B cell (primary cell): ENCODE measurements around the gene PTX4. TPM values are rescaled to one million over a fixed set of nuclear protein-coding genes. Genes with fewer than 3 reads are reported as not detected.

ENCODE experiments used
- ATAC-seq: fragments of 200-7000 bp; cut with Tn5 transposase; one replicate; pipeline ENCODE4 v1.10.0; 2021; ENCODE audit warnings: low read depth, mild to moderate bottlenecking, moderate number of reproducible peaks, moderate library complexity
- CTCF ChIA-PET: fragments of 350-600 bp; sonication (Branson Sonifier 250); formaldehyde crosslinking; loops from one replicate; lab custom pipeline; 2021; ENCODE audit warnings: antibody characterized with exemption, inconsistent platforms; lab: Charles Lee
- POLR2A ChIA-PET: fragments of 350-600 bp; sonication (Branson Sonifier 250); formaldehyde crosslinking; loops from one replicate; lab custom pipeline; 2021; ENCODE audit warnings: antibody characterized with exemption; lab: Charles Lee
- DNase-seq: peaks from one replicate; pipeline ENCODE4 v3.0.0; 2013
- H2AFZ ChIP-seq: 2 replicates; pipeline ENCODE4 v1.6.1; 2012; ENCODE audit warnings: mild to moderate bottlenecking, low read depth, low read length; ENCODE audit not compliant: insufficient read depth, poor library complexity, severe bottlenecking
- H3K27ac ChIP-seq, 2 donors: 1 replicate in 1 of 2; 2 replicates in 1 of 2; pipeline ENCODE4 v1.5.1; 2012 to 2013; ENCODE audit warnings: low read length in 2 of 2, mild to moderate bottlenecking in 2 of 2, moderate library complexity in 1 of 2
- H3K27me3 ChIP-seq, 4 experiments: fragments of 200-600 bp in 1 of 4; sonication (generic) in 1 of 4; replicated peaks in 1 of 4; 1 replicate in 2 of 4; 2 replicates in 2 of 4; pipeline versions ENCODE4 v1.6.1 to v1.7.0; 2013 to 2016; ENCODE audit warnings: low read length in 3 of 4, mild to moderate bottlenecking in 2 of 4, mixed read lengths in 1 of 4, moderate library complexity in 1 of 4; ENCODE audit not compliant: insufficient read depth in 4 of 4, control insufficient read depth in 3 of 4; ENCODE audit errors: control extremely low read depth in 1 of 4
- H3K36me3 ChIP-seq, 2 experiments: replicated peaks in 1 of 2; 1 replicate in 1 of 2; 2 replicates in 1 of 2; pipeline versions ENCODE4 v1.6.1 to v1.7.1; 2013; ENCODE audit warnings: low read length in 1 of 2; ENCODE audit not compliant: insufficient read depth in 2 of 2, control insufficient read depth in 1 of 2; ENCODE audit errors: control extremely low read depth in 1 of 2, extremely low read depth in 1 of 2
- H3K4me1 ChIP-seq, 2 donors: fragments of 200-600 bp in 1 of 2; sonication (generic) in 1 of 2; 1 replicate in 1 of 2; 2 replicates in 1 of 2; pipeline versions ENCODE4 v1.5.1 to v1.6.1; 2013 to 2017; ENCODE audit warnings: low read length in 2 of 2; ENCODE audit not compliant: control insufficient read depth in 2 of 2, insufficient read depth in 2 of 2
- H3K4me2 ChIP-seq: replicated peaks from 2 replicates; pipeline ENCODE3; 2012; ENCODE audit warnings: mild to moderate bottlenecking, low read depth, low read length; ENCODE audit not compliant: poor library complexity, severe bottlenecking
- H3K4me3 ChIP-seq, 5 experiments: fragments of 200-600 bp in 1 of 5; sonication (generic) in 1 of 5; 1 replicate in 3 of 5; 2 replicates in 2 of 5; pipeline versions ENCODE4 v1.5.1 to v1.7.0; 2011 to 2016; ENCODE audit warnings: low read length in 4 of 5, mild to moderate bottlenecking in 4 of 5, low read depth in 2 of 5, control low read depth in 1 of 5, moderate library complexity in 1 of 5; ENCODE audit not compliant: insufficient read depth in 1 of 5; ENCODE audit errors: control extremely low read depth in 1 of 5, extremely low read depth in 1 of 5
- H3K79me2 ChIP-seq: fragments of 200-600 bp; sonication (generic); one replicate; pipeline ENCODE4 v1.6.0; 2016; ENCODE audit warnings: low read length; ENCODE audit not compliant: control insufficient read depth, insufficient read depth
- H3K9ac ChIP-seq: fragments of 200-600 bp; sonication (generic); 2 replicates; pipeline ENCODE4 v1.6.1; 2017; ENCODE audit warnings: mild to moderate bottlenecking, low read length, moderate library complexity
- H3K9me3 ChIP-seq, 3 donors: one replicate each; pipeline versions ENCODE4 v1.6.1 to v1.7.1; 2013; ENCODE audit warnings: low read length in 2 of 3; ENCODE audit not compliant: control insufficient read depth in 2 of 3, insufficient read depth in 1 of 3; ENCODE audit errors: control extremely low read depth in 1 of 3
- H4K20me1 ChIP-seq: 2 replicates; pipeline ENCODE4 v1.6.0; 2012; ENCODE audit warnings: mild to moderate bottlenecking, low read length; ENCODE audit not compliant: insufficient read depth, control insufficient read depth, poor library complexity, severe bottlenecking
- H3K27ac Mint-ChIP-seq: one replicate; pipeline ENCODE4 v1.8.0; 2021; ENCODE audit warnings: mixed read lengths
- H3K27me3 Mint-ChIP-seq: one replicate; pipeline ENCODE4 v1.8.0; 2021; ENCODE audit warnings: mixed read lengths
- H3K4me1 Mint-ChIP-seq: one replicate; pipeline ENCODE4 v1.8.0; 2021; ENCODE audit warnings: mixed read lengths
- H3K4me3 Mint-ChIP-seq: one replicate; pipeline ENCODE4 v1.8.0; 2021; ENCODE audit warnings: mixed read lengths
- H3K9me3 Mint-ChIP-seq: one replicate; pipeline ENCODE4 v1.8.0; 2022; ENCODE audit warnings: mixed read lengths; ENCODE audit not compliant: insufficient read depth
- EZH2 ChIP-seq: IDR thresholded peaks from 2 replicates; pipeline ENCODE4 v1.6.1; 2012; ENCODE audit warnings: borderline replicate concordance, low read depth, mild to moderate bottlenecking, moderate library complexity, low read length; ENCODE audit not compliant: insufficient read depth, poor library complexity, severe bottlenecking
- WGBS: methylation state at CpG from one replicate; pipeline ENCODE4 v1.1.5; 2013; ENCODE audit warnings: missing lambda C conversion rate; ENCODE audit not compliant: insufficient coverage; 5-methylcytosine and 5-hydroxymethylcytosine counted together
- intact Hi-C: fragments of 100-400 bp; cut with micrococcal nuclease; formaldehyde crosslinking; loops from one replicate; pipeline ENCODE4 v1.10.0; 2022
- polyA plus RNA-seq: library from polyadenylated mRNA; depleted of rRNA; stranded (reverse); fragments of >200 nt; gene quantifications from 2 replicates; pipeline ENCODE4 v1.2.3, GENCODE V29; 2012
- total RNA-seq, 2 donors: library from RNA; stranded (reverse); fragments of 120-200 nt in 1 of 2; gene quantifications; 1 replicate in 1 of 2; 2 replicates in 1 of 2; pipeline versions ENCODE4 v1.2.3 to v1.2.4, GENCODE V29; 2013 to 2022
- TF ChIP-seq, protein P1 (sequence below): fragments of 200-600 bp; IDR thresholded peaks from one replicate; pipeline ENCODE4 v1.8.0; 2022; ENCODE audit warnings: antibody characterized with exemption, mild to moderate bottlenecking

The PTX4 gene
- total and polyA plus RNA-seq, 2 donors (not counting 1 experiment from before 2014, with no cell fraction given): 0.33 TPM; not detected in 1

DNA sequence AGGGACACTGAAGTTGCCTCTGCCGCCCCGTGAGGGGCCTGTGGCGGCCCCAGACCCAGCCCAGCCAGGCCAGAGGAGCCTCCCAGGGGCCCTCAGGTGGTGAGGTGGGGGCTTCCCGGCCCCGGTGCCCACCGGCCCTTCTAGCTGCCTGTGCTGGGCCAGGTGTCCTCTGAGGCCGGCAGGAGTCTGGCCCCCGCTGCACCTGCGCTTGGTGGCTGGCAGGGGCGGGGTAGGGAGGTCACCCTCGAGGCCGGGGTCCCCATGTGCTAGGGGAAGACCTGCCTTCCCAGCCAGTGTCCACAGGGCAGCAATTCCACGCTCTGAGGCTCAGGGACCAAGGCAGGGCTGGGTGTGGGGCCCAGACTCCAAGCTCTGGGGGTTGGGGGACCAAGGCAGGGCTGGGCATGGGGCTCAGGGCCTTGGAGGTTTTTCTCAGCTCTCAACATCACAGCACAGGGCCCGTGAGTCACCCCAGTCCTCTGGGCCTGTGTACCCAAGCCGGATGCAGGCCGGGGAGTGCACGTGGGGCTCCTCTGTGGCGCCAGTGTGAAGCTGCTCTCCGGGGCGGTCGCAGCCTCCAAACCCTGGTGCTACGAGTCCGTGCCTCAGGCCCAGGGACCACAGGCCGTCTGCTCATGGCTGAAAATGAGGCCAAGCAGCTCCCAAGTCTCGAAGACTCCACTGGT lies 43.1 kb downstream of the PTX4 start:
- ChIA-PET POLR2A (no interaction called here), CTCF (interaction anchor here (0.8 kb wide), 1 partner anchor 11 kb away, joined by 3 read pairs; no protein-coding TSS in a partner anchor)
- TF ChIP-seq, protein P1, sequence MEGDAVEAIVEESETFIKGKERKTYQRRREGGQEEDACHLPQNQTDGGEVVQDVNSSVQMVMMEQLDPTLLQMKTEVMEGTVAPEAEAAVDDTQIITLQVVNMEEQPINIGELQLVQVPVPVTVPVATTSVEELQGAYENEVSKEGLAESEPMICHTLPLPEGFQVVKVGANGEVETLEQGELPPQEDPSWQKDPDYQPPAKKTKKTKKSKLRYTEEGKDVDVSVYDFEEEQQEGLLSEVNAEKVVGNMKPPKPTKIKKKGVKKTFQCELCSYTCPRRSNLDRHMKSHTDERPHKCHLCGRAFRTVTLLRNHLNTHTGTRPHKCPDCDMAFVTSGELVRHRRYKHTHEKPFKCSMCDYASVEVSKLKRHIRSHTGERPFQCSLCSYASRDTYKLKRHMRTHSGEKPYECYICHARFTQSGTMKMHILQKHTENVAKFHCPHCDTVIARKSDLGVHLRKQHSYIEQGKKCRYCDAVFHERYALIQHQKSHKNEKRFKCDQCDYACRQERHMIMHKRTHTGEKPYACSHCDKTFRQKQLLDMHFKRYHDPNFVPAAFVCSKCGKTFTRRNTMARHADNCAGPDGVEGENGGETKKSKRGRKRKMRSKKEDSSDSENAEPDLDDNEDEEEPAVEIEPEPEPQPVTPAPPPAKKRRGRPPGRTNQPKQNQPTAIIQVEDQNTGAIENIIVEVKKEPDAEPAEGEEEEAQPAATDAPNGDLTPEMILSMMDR: no peak
- no peak for TF ChIP-seq EZH2
- H3K4me1 Mint-ChIP-seq: peaks cover 4% of the 10 kb centered on the region
- Histone ChIP-seq H3K9me3 (no peaks in the 10 kb centered on the region), H3K4me1 (peaks cover 24% of the 10 kb centered on the region in 2 donors), H3K79me2 (peaks cover 7% of the 10 kb centered on the region), H3K9ac (peak overlapping the region; percentile 62), H3K27ac (peak overlapping the region; percentile 67 to 100), H3K4me3 (peak overlapping the region in 3 of 5 experiments; percentile 21 to 33 (median 32)), H2AFZ (no peak overlapping the region), H3K36me3 (peaks cover 0 to 45% of the 10 kb centered on the region in 2 experiments), H3K4me2 (peak overlapping the region; percentile 74), H3K27me3 (no peaks in the 10 kb centered on the region), H4K20me1 (peaks cover 5% of the 10 kb centered on the region)
- no peak for DNase-seq
- intact Hi-C loops: no loop called here
- WGBS: 88% methylated on average over 23 of the region's 25 CpGs
- peak; percentile 39 for ATAC-seq
- H3K27ac Mint-ChIP-seq: peak overlapping the region; percentile 68
- no peaks in the 10 kb centered on the region for H3K27me3 Mint-ChIP-seq
- H3K4me3 Mint-ChIP-seq: peak overlapping the region; percentile 26
- no peaks in the 10 kb centered on the region for H3K9me3 Mint-ChIP-seq
